ENCODE results near the gene KRT86. TPM values are rescaled to one million over a fixed set of nuclear protein-coding genes. Genes with fewer than 3 reads are reported as not detected.

KRT86 gene
- total RNA-seq, 1 donor, result 0.21 TPM

DNA sequence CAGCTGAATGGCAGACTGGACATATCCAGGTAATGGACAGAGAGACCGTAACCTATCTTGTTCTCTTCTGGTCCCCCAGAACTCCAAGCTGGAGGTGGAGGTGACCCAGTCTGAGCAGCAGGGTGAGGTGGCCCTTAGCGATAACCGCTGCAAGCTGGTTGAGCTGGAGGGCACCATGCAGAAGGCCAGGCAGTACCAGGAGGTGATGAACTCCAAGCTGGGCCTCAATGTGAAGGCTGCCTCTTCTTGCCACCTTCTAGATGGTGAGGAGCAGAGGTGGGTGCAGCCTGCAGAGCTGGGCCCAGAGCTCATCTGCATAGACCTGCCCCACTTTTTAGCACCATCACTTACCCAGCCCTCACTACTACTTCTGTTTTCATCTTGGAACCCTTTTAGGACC is 7.2 kb upstream of the KRT86 start:
- Histone ChIP-seq H3K4me1 (ENCODE audit: insufficient read depth, low read length) (peaks cover 5% of the 10 kb centered on the region), H3K4me3 (ENCODE audit: low read length) (no peak overlapping the region), H3K27me3 (ENCODE audit: insufficient read depth, low read length) (peaks cover 4% of the 10 kb centered on the region), H3K9me3 (ENCODE audit: low read depth, low read length) (no peaks in the 10 kb centered on the region)

DNA sequence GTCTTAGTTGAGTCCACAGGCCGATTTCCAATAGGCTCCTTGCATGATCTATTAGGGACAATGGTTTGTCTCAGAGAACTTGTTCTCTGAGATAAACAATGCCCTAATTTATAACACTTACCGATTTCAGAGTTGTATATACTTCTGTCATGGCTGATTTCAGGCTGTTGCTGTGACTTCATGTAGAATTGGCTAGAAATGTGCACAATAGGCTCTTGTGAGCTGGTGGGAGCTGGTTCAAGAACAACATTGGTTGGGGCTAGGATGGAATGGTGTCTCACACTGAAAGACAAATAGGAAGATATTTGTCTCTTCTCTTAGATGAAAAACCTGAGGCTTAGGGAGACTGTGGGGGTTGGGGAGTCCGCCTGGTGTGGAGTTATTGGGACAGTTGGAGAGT is 6.7 kb upstream of the KRT86 start:
- no peaks in the 10 kb centered on the region for H3K9me3 ChIP-seq (ENCODE audit: low read depth, low read length)
- no peak overlapping the region for H3K4me3 ChIP-seq (ENCODE audit: low read length)
- H3K27me3 ChIP-seq (ENCODE audit: insufficient read depth, low read length), result peaks cover 6% of the 10 kb centered on the region
- H3K4me1 ChIP-seq (ENCODE audit: insufficient read depth, low read length), result peaks cover 5% of the 10 kb centered on the region

DNA sequence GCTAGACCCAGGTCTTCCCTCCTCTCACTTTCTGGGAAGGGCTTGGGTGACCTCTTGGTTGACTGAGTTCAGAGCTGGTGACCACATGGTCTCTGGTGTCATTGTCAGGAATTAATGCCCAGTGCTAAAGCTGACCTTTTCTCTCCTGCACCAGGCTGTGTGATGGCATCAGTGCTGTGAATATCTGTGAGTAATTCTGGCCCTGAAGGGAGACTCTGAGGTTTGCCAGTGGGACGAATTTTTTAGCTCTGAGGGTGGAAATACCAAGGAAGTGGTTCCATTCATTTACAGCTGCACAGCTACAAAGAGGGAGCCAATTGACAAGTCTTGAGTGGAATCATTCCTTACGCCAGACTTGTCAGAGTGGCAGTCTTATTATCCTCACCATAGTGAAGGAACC is 6.2 kb upstream of the KRT86 start:
- H3K27me3 ChIP-seq (ENCODE audit: insufficient read depth, low read length), result peaks cover 8% of the 10 kb centered on the region
- no peak overlapping the region for H3K4me3 ChIP-seq (ENCODE audit: low read length)
- no peaks in the 10 kb centered on the region for H3K9me3 ChIP-seq (ENCODE audit: low read depth, low read length)
- H3K4me1 ChIP-seq (ENCODE audit: insufficient read depth, low read length), result peaks cover 5% of the 10 kb centered on the region

DNA sequence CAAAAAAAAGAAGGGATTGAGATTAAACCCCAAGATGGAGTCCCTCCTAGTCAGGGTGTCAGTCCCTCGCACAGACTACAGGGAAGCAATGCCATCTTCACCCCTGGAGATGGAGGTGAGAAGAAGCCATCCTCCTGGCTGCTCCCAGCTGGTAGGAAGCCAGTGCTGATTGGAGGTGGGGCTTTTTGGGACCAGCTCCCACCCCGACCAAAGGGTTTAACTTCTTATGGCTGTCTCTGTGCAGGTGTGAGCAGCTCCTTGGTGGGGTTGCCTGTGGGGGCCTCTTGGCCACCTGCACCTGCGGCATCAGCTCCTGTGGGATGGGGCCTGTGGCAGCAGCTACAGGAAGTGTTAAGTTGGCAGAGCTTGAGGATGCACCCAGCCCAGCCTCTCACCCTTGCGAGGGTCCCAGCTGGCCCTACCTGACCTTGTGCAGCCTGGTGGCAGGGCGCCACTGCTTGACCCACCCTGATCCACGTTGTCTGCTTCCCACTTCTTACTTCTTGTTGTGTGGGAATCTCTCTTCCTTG is 3.8 kb upstream of the KRT86 start:
- Histone ChIP-seq H3K4me1 (ENCODE audit: insufficient read depth, low read length) (peaks cover 5% of the 10 kb centered on the region), H3K9me3 (ENCODE audit: low read depth, low read length) (no peaks in the 10 kb centered on the region), H3K27me3 (ENCODE audit: insufficient read depth, low read length) (peaks cover 6% of the 10 kb centered on the region), H3K4me3 (ENCODE audit: low read length) (no peak overlapping the region)

DNA sequence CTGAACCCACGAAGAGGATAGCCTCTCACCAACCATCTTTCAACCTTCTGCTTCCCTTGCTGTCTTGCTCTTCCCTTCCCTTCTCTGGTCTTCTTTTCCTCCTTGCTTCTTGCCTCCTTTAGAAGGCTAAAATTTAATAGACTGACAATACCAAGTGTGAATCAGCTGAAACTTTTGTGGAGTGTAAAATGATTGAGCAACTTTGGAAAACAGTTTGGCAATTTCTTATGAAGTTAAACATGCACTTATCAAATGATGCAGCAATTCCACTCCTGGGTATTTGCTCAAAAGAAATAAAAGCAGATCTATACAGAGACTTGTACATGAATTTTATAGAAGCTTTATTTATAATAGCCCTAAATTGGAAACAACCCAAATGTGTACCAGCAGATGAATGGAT is 3.3 kb upstream of the KRT86 start:
- Histone ChIP-seq H3K4me1 (ENCODE audit: insufficient read depth, low read length) (peaks cover 5% of the 10 kb centered on the region), H3K4me3 (ENCODE audit: low read length) (no peak overlapping the region), H3K9me3 (ENCODE audit: low read depth, low read length) (no peaks in the 10 kb centered on the region), H3K27me3 (ENCODE audit: insufficient read depth, low read length) (peaks cover 6% of the 10 kb centered on the region)

DNA sequence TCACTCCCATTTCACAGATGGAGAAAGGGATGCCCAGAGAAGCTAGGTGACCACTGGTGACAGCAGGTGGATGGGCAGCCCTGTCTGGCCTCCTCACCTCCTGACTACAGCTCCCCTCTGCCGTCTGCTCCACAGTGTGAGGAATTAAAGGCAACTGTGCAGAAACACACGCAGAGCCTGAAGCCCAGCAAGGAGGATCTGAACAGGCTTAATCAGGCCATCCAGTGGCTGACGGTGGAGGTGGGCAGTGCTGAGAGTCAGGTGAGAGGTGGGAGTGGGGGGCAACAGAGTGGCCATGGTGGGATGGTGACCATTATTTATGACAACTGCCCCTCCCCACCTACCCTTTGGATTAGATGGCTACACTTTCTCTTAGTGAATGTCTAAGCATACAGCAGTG is 1.2 kb downstream of the KRT86 start:
- Histone ChIP-seq H3K9me3 (ENCODE audit: low read depth, low read length) (no peaks in the 10 kb centered on the region), H3K4me3 (ENCODE audit: low read length) (no peak overlapping the region), H3K4me1 (ENCODE audit: insufficient read depth, low read length) (peaks cover 23% of the 10 kb centered on the region), H3K27me3 (ENCODE audit: insufficient read depth, low read length) (peaks cover 10% of the 10 kb centered on the region)

DNA sequence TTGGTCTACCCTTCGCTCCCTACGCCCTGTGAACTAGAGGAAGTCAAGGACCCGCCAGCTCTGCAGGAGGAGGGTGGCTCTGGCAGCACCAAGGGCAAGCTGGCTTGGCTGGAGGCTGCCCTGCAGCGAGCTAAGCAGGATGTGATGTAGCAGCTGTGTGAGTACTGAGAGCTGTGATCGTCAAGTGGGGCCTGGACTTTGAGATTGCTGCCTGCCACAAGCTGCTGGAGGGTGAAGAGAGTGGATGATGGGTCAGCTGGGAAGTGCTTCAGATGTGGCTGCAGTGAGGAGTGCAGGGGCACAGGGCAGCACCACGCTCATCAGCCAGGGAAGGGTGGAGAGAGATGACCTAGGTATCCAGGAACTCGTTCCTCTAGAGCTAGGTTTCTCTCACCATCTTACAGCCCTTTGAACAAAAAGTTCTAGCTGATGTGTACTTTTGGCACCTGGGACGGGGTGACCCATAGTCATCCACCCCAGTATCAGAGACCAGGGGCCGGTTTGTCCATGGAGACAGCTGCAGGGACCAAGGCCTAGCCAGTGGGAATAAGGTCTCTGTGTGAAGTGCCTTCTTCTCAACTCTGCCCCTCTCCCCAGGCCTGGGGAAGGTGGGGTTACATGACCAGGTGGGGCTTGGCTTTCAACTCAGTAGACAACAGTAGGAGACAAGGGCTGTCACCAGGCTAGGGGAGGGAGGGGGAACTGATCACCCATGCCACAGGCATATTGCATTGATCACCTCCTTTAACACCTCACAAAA is 3.2 kb downstream of the KRT86 start:
- H3K4me3 ChIP-seq (ENCODE audit: low read length), result no peak overlapping the region

DNA sequence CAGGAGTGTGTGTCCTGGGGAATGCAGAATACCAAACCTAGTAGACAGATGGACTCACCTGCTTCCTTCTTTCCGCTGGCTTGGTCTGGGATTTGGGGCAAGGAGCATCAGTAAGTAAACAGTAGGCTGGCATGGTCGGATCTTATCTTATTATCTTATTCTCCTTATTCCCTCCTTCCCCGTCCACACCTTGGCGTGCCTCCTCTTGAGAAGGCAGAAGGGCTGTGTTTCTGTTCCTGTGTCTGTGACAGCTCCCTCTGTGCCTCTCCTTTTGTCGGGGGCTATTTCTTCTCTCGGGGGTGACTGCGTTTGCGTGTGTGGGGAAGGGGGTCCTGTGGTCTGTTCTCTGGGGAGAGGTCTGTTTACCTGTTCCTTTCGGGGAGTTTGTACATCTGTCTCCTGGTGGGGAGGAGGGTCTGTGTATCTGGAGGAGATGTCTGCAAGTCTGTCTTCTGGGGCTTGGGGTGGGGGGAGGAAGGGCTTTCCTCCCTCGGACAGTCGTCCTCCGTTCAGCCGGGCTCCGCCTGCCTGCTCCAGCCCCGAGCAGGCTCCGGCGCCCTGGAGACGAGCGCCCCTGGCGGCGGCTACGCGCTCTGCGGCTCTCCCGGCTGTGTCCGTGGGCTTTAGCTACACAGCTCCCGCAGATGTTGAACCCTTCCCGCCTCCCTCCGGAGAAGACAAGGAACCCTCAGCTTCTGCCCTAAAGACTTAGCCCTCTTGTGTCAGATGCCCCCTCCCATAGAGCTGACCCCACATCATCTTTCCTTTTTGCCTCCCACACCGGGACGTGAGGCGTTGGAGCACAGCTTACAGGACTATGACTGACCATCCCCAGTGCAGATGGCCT is 4.4 kb downstream of the KRT86 start:
- peaks cover 22% of the 10 kb centered on the region for H3K4me1 ChIP-seq (ENCODE audit: insufficient read depth, low read length)
- H3K9me3 ChIP-seq (ENCODE audit: low read depth, low read length), result no peaks in the 10 kb centered on the region
- peaks cover 6% of the 10 kb centered on the region for H3K27me3 ChIP-seq (ENCODE audit: insufficient read depth, low read length)
- H3K4me3 ChIP-seq (ENCODE audit: low read length), result no peak overlapping the region

More for the DNA sequence above, 3.2 kb downstream of the KRT86 start:
- Histone ChIP-seq H3K27me3 (ENCODE audit: insufficient read depth, low read length) (peaks cover 8% of the 10 kb centered on the region), H3K9me3 (ENCODE audit: low read depth, low read length) (no peaks in the 10 kb centered on the region), H3K4me1 (ENCODE audit: insufficient read depth, low read length) (peaks cover 22% of the 10 kb centered on the region)

DNA sequence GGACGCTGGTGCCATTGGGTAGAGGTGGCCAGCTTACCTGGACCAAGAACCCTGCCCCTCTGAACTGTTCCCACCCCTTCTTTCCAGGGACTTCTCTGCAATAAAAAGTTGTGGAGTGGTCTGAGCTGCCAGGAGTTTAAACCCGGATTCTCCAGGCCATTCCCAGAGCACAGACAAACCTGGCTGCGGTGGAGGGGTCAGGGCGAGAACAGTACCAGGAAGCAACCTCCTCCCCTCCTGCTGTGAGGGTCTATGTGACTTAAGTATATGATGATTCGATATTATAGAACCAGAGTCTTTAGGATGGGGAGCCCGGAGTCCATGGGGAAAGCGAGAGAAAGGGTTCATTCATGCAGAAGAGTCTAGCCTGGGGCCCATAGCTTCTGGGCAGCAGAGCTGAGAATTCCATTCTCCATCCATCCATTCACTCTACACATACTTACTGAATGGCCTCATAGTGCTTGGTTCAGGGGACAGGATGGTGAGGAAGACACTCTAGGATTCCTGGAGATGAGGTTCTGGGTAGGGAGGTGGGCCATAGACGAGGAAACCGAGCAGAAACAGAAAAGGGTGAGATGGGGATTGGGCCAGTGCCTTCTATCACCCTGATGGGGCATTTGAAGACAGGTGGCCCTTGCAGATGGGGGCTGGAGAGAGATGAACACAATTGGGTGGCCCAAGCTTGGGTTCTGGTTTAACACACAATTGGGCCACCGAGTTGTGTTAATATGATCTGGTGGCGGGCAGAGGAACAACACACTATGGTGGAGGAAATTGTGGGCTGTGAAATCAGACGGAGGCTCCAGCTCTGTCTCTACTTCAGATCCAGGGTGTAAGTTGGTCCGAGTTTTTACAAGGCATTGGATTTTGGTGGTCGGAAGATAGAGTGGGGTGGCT is 5.2 kb downstream of the KRT86 start:
- no peaks in the 10 kb centered on the region for H3K9me3 ChIP-seq (ENCODE audit: low read depth, low read length)
- H3K4me1 ChIP-seq (ENCODE audit: insufficient read depth, low read length), result peaks cover 22% of the 10 kb centered on the region
- H3K4me3 ChIP-seq (ENCODE audit: low read length), result no peak overlapping the region
- peaks cover 6% of the 10 kb centered on the region for H3K27me3 ChIP-seq (ENCODE audit: insufficient read depth, low read length)

DNA sequence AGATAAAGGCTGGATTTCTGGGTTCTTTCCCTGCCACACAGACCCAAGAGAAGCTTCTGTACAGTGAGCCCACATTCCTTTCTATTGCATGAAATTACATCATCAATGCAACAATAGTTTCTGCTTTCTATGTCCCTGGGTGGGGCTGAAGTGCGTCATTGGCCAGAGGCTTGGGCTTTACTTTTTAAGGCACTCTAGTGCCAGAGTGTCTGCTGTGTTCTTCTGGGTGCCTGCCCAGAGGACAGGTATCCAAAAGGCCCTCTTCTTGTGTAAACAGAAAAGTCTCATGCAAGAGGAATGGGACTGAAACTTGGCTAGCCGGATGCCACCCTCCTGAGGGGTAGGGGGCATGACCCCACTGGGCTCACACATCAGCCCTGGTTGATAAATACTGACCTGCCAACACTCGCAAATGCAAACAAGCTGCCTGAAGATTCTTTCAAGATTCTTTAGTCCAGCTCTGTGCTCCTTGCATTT is 5.9 kb downstream of the KRT86 start:
- H3K27me3 ChIP-seq (ENCODE audit: insufficient read depth, low read length), result peaks cover 5% of the 10 kb centered on the region
- H3K9me3 ChIP-seq (ENCODE audit: low read depth, low read length), result no peaks in the 10 kb centered on the region
- peaks cover 22% of the 10 kb centered on the region for H3K4me1 ChIP-seq (ENCODE audit: insufficient read depth, low read length)
- H3K4me3 ChIP-seq (ENCODE audit: low read length), result no peak overlapping the region

DNA sequence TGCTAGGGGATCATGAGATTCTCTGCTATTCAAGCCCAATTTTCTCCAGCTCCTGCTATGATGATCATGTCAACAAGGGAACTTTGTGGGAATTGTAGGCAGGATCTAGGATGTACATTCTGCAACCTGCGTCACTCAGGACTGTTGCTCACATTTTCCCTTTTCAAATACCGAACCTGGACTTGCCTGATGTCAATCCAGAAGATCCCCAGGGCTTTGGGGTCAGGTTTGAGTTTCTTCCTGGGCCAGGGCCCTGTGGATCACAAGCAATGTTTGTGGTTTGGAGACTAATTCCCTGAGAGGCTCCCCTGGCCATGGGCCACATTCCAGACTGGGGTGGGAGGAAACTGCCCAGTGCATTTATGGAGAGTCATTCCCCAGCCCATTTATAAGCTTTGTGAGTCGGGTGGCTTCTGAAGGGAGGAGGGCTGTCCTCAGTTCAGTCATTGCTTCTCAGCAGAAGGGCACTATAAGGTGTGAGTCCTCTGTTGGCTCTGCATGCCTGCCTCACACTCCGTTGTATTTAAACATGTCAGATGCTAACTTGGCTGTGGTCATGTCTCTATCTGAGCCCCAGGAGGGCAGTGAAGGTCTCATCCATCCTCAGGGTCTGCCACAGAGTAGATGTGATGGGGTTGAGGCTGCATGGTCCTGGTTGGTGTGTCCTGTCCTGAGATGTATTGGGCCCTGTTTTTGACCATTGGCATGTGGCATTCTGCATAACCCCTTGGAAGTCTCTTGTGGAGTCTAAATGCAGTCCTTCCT is 6.5 kb downstream of the KRT86 start:
- H3K4me1 ChIP-seq (ENCODE audit: insufficient read depth, low read length), result peaks cover 22% of the 10 kb centered on the region
- H3K27me3 ChIP-seq (ENCODE audit: insufficient read depth, low read length), result peaks cover 4% of the 10 kb centered on the region
- H3K4me3 ChIP-seq (ENCODE audit: low read length), result no peak overlapping the region
- H3K9me3 ChIP-seq (ENCODE audit: low read depth, low read length), result no peaks in the 10 kb centered on the region

DNA sequence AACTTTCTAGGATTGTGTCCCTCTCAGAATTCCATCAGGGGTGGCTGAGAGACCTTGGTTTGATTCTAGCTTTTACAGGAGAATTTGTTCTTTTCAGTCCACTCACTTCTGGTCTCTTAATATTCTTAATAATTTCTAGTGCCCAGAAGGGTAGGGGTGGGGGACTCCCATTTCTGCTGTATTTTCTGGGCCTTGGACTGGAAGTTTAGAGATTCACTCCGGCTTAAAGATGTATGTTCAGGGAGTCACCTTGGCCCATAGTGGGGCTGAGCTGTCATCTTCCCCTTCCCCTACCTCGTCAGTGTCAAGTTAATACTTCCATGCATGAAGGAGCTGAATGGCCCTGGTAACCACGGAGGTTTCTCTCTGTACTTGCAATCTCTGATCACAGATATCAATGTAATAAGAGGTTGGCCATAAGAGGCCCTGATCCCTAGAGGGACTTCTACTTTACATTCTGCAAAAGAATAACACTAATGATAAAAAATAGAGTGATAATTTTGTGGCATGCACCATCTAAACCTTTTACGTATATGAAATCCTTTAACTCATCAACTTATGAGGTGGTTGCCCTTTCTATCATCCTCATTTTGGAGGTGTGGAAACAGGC is 10.2 kb downstream of the KRT86 start:
- Histone ChIP-seq H3K4me3 (ENCODE audit: low read length) (no peak overlapping the region), H3K9me3 (ENCODE audit: low read depth, low read length) (no peaks in the 10 kb centered on the region), H3K27me3 (ENCODE audit: insufficient read depth, low read length) (no peaks in the 10 kb centered on the region), H3K4me1 (ENCODE audit: insufficient read depth, low read length) (peaks cover 13% of the 10 kb centered on the region)

DNA sequence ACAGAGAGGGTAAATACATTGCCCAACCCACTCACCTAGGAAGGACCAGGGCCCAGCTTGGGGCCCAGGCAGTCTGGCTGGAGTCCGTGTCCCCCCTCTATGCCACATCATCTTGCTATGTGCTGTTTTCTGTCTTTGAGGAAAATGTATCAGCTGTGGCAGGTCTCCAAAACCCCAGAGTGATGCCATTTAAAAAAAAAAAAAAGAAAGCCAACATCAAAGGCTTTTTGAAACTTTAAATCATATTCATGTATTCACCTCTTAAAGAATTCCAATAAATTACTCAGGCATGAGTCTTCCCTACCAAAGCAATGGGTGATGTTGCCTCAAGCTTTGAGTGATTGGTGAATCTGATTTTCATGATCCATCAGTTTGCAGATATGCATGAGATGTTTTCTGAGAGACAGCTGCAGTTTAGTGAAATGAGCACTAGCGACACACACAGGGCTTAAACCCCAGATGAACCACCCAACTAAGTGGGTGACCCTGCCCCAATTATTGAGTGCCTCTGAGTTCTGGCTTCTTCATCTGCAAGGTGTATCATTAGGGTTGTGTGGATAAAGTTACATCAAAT is 10.8 kb downstream of the KRT86 start:
- Histone ChIP-seq H3K27me3 (ENCODE audit: insufficient read depth, low read length) (no peaks in the 10 kb centered on the region), H3K9me3 (ENCODE audit: low read depth, low read length) (no peaks in the 10 kb centered on the region), H3K4me1 (ENCODE audit: insufficient read depth, low read length) (peaks cover 7% of the 10 kb centered on the region), H3K4me3 (ENCODE audit: low read length) (no peak overlapping the region)
